Measurements from ENCODE around the gene GJE1.
"Not testable (repeated sequence)": the region's sequence is repeated elsewhere in the genome, so short reads cannot be mapped to it uniquely, and the experiment has no call there.

Gene GJE1

GRCh38 chr6:142132625-142133024, at the start of gene GJE1:
TSS of gene GJE1 (plus strand) at chr6:142132925. CDS start at chr6:142133159, 234 bp downstream.
- H3K27ac ChIP-seq, result no peak within 1 kb of the TSS
- TF ChIP-seq ZFX (IDR thresholded peaks at IDR 0.05) (no peak), CTCF (conservative IDR thresholded peaks at IDR 0.05) (no peak)

DNA sequence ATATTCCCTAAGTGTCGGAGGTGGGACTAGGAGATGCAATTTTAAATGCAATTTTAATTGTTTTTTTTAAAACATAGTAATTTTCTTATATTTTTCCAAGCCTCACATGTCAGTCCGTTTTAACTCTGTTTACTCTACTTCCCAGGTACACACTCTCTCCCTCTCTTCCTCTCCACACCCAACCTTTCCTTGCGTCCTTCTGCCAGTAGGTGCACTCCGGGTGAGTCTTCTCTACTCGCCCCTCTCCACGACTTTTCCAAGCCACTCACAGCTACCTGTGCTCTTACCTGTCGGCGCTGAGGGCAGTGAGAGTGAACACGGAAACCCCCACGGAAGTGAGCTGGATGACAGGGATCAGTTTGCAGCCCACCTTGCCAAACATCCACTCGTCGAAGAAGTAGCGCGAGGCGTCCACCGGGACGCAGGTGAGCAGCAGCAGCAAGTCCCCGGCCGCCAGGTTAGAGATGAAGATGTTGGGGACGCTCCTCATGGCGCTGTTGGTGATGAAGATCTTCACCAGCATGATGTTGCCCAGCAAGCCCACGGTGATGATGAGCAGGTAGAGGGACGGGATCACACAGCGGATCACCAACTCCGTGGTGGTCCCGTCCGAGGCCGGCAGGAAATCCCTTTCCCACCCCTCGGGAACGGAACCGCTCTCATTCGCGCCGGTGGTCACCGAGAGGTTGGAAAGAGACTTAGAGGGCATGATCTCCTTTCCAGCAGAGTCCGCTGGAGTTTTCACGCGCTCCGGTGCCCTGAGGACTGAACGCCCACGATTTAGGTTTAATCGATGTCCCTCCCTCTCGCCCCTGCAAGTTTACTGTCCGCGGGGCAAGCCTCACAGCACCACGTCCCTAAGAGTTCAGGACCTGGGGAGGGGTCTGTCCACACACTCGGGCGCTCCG, 44.5 kb upstream of the GJE1 start:
- no peak overlapping the region for H3K27ac ChIP-seq
- TF ChIP-seq CTCF (conservative IDR thresholded peaks at IDR 0.05) (no peak), ZFX (IDR thresholded peaks at IDR 0.05) (no peak)

DNA sequence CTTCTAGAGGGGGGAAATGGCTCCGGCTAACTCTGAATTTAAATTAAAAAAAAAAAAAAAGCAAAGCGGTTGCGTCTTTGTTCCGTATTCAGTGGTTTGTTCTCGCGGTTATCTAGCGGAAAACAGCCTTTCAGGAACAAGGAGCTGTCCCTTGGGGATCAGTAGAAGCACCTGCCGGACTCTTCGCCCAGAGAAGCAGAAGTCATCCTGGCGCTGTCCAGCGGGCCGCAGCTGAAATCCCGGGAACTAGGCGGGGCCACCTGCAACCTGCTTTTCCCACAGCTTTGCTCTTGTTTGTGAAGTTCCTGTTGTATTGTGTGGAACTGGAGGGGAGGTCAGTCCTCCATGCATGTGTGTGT, 43.9 kb upstream of the GJE1 start:
- H3K27ac ChIP-seq, result no peak overlapping the region
- TF ChIP-seq CTCF (conservative IDR thresholded peaks at IDR 0.05) (no peak), ZFX (IDR thresholded peaks at IDR 0.05) (no peak)

DNA sequence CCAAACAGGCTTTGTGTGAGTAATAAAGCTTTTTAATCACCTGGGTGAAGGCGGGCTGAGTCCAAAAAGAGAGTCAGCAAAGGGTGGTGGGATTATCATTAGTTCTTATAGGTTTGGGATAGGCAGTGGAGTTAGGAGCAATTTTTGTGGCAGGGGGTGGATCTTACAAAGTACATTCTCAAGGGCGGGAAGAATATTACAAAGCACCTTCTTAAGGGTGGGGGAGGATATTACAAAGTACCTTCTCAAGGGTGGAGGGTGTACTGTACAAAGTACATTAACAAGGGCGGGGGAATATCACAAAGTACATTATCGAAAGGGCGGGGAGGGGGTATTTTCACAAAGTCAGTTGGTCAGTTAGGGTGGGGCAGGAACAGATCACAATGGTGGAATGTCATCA, 27.9 kb upstream of the GJE1 start:
- H3K27ac ChIP-seq, result not testable (repeated sequence)

- not testable (repeated sequence) for H3K27ac ChIP-seq
These were observed 21.9 kb upstream of the GJE1 start for GRCh38 chr6:142110820-142111219.

DNA sequence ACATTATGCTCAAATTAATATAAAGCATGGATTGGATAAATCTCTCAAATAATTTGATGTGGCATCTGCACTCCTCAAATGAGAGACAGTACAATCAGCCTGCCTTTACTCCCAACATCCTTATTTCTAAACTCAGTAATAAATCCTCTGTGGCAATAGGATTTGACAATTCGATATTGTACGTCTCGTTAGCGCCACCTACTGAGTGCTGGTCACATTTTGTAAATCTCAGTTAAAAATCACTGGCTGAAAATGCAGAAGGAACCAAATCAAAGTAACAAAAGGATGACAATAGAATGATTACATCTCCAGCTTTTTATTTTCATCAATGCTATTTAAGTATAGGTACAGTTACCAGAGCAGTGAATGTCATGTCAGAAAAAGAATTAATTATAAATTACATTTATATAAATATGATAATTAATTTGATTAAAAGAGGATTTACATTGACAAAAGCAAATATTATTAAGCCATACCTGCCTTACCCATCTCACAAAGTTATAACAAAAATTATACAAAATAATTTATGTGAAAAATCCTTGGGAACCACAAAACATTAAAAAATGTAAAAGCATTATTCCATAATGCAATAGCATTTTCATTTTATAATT, 20.2 kb upstream of the GJE1 start:
- TF ChIP-seq ZFX (IDR thresholded peaks at IDR 0.05) (no peak), CTCF (conservative IDR thresholded peaks at IDR 0.05) (peak; percentile 84)
- no peak overlapping the region for H3K27ac ChIP-seq

GRCh38 chr6:142117366-142117765, 15.4 kb upstream of the GJE1 start:
- TF ChIP-seq ZFX (IDR thresholded peaks at IDR 0.05) (no peak), CTCF (conservative IDR thresholded peaks at IDR 0.05) (no peak)
- no peak overlapping the region for H3K27ac ChIP-seq

GRCh38 chr6:142118328-142118727, 14.4 kb upstream of the GJE1 start:
- no peak overlapping the region for H3K27ac ChIP-seq
- TF ChIP-seq CTCF (conservative IDR thresholded peaks at IDR 0.05) (no peak), ZFX (IDR thresholded peaks at IDR 0.05) (no peak)

Measured in C4-2B (cell line).